Right ventricle myocardium inferior (tissue), 1 donor: Measurements from ENCODE around the gene SORBS1. TPM values are rescaled to one million over a fixed set of nuclear protein-coding genes. Genes with fewer than 3 reads are reported as not detected.
A peak's percentile ranks its signal among the peaks of the same experiment; 100 is the strongest.

Experiments used
- ATAC-seq: fragments of 200-7000 bp; cut with Tn5 transposase; one replicate; pipeline ENCODE4 v1.9.1; 2020; ENCODE audit warnings: mild to moderate bottlenecking, moderate library complexity
- DNase-seq: peaks from one replicate; pipeline ENCODE4 v3.0.0; 2021; ENCODE audit errors: missing footprints
- intact Hi-C: fragments of 100-400 bp; cut with DNase I; formaldehyde crosslinking; loops from one replicate; pipeline ENCODE4 v1.11.0; 2022
- total RNA-seq: library from RNA; stranded (reverse); fragmentation: NEBNext Ultra II Directional; extraction: Animal tissue kit (Norgen Biotek cat#: 25700); gene quantifications from one replicate; pipeline ENCODE4 v1.2.1, GENCODE V29; 2021
- donor health status: DM: no; HTN: yes; CAD: no; lungs with severe emphysema.

The SORBS1 gene
- total RNA-seq, 1 donor from 2014 or later, result 666 TPM

DNA sequence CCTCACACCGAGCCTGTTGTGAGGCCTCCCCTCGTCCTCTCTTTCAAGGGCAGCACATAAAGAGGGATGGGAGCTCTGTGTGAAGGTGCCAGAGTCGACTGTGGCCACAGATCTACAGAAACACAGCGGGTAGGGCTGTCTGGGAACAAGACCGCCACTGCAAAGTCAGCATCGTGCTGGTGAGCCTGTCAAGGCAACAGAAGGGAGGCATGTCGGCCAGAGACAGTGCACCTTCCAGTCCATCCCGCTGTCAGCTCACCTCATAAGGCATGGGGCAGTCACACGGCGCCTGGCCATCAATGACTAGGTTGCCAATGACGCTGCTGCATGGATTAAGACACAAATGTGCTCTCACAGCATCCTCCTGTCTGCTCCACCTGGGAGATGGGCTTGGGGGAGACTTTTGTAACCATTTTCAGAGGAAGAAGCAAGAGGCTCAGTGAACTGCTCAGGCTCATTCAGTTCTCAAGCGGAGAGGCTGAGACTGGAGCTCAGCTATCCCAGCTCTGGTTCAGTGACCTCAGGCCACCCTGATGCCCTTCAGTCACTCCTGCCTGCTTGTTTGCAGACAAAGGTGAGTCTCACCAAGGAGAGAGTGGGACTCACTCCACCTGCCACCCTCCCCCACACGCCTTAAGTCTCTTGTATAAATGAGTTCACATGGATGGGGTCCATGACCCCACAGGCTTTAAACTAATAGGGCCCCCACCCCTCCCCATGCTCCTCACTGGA is 125.5 kb downstream of the SORBS1 start:
- DNase-seq, result no peak
- intact Hi-C loops, result no loop called here
- ATAC-seq, result no peak

DNA sequence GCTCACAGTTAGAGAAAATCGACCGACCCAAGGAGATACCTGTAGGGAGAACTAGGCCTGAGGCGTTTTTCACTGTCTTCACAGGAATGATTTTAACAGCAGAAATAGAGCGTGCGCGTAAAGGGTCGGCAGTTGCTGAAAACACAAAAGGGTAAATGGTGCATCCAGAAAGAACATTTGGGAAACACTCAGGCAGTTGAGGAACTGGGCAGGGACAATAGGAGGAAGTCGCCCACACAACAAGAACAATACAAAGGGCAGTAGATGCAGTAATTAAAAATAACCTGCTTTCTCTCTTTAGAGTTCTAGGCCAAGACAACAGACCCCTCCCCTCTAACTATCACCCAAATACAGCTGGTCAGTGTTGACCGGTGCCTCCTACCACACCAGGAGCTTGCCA is 126.6 kb downstream of the SORBS1 start:
- DNase-seq, result no peak
- intact Hi-C loops, result loop anchor here (5.0 kb wide), 1 partner anchor 43 kb away; no protein-coding TSS in a partner anchor
- ATAC-seq, result no peak

DNA sequence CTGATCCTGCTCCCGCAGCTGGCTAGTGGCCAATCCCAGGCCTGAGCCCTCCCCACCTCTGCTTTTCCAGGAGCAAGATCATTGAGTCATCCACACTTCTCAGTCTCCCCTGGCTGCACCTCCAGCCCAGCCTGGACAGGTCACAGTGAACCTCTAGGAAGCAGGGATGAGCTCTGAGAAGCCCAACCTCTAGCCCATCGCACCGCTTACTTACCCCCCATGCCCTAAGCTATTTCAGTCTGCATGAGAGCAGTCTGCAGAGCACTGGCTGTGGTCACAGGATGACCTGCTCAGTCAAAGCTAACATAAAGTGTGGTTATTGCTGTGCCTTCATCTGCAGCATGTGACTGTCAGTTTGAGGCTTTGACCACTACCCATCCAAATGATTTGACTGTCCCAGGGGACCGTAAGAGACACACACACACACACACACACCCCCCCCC is 129.2 kb downstream of the SORBS1 start:
- intact Hi-C loops, result loop anchor here (2.0 to 5.0 kb wide), 2 partner anchors 45 to 129 kb away; partner anchors contain the start of gene SORBS1
- no peak for DNase-seq
- ATAC-seq, result no peak

DNA sequence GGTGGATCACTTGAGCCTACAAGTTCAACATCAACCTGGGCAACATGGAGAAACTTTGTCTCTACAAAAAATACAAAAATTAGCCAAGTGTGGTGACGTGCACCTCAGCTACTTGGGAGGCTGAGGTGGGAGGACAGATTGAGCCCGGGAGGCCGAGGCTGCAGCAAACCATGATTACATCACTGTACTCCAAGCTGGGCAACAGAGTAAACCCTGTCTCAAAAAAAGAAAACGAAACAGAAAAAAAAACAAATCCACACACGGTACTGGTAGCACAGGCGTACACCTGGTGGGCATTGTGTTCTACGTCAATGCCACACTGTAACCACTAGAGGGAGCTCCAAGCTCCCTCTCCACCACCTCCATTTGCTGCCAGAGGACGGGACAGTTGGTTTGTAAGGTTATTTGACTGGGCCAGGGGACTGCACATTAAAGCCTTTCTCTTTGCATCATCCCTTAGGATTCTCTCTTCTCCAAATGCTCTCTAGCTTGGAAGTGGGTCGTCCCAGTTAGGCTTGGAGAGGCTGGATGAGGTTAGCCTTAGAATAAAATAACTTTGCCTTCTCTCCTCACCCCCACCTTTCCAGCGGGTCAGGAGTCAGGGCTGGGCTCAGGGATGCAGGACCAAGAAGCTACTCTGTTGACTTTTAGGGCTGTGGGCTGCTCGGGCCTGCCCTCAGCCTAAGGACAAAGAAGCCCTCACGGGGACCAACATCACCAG is 130.8 kb downstream of the SORBS1 start:
- intact Hi-C loops, result loop anchor here (1.0 to 5.0 kb wide), 3 partner anchors 47 to 171 kb away; partner anchors contain the start of gene SORBS1
- DNase-seq (no peak), ATAC-seq (peak; percentile 68)

DNA sequence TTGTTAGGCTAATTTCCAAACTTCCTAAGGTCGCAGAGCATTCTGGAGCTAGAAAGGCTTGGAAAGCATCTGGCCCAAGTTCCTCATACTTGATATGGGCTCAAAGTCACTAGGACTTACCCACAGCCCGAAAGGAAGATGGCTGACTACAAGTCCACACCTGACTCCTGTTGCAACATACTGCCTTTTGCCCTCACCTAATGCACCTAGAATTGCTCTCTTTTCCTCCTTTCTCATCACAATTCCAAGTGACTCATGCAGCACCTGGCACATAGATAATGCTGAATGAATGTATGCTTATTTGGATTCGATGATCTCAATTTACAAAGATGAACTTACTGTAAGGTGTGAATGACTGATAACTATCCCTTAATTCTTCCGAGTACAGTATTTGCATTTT is 131.5 kb downstream of the SORBS1 start:
- DNase-seq, result no peak
- no peak for ATAC-seq
- intact Hi-C loops, result loop anchor here (1.0 to 5.0 kb wide), 3 partner anchors 48 to 172 kb away; partner anchors contain the start of gene SORBS1

DNA sequence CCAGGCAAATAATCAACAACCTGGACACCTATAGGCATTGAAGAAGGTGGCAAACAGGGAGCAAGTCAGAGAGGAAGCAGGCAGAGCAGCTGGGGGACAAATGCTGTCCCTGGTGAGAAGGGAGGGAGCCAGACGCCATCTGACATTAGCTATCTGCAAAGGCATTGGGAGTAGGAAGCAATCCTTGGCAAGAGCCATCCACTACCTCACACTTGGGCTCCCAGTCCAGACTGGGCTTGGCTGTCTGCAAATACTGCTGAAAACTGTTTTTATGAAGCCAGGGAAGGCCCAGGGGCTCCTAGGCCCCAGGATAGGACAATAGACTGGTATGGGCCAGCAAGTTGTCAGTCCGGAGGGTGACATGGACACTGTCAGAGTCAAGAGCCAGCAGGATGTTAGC is 132.5 kb downstream of the SORBS1 start:
- intact Hi-C loops, result no loop called here
- no peak for DNase-seq
- ATAC-seq, result peak; percentile 65

DNA sequence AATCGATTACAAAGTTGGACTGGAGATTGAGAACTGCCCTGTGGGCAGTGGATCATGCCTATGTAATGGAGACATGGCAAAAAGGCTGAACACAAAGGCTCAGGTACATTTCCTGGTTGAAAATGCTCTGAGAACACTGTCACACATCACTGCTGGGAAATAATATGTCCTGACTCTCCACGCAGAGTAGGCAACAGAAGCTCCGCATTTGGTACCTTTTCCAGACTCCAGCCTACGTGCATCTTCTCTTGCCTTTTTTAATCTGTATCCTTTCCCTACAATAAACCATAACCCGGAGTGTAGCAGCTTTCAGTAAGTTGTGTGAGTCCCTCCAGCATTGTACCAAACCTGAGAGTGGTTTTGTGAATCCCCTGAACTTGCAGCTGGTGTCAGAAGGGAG is 134.7 kb downstream of the SORBS1 start:
- intact Hi-C loops, result loop anchor here (2.0 kb wide), 1 partner anchor 52 kb away; no protein-coding TSS in a partner anchor
- DNase-seq (no peak), ATAC-seq (no peak)

DNA sequence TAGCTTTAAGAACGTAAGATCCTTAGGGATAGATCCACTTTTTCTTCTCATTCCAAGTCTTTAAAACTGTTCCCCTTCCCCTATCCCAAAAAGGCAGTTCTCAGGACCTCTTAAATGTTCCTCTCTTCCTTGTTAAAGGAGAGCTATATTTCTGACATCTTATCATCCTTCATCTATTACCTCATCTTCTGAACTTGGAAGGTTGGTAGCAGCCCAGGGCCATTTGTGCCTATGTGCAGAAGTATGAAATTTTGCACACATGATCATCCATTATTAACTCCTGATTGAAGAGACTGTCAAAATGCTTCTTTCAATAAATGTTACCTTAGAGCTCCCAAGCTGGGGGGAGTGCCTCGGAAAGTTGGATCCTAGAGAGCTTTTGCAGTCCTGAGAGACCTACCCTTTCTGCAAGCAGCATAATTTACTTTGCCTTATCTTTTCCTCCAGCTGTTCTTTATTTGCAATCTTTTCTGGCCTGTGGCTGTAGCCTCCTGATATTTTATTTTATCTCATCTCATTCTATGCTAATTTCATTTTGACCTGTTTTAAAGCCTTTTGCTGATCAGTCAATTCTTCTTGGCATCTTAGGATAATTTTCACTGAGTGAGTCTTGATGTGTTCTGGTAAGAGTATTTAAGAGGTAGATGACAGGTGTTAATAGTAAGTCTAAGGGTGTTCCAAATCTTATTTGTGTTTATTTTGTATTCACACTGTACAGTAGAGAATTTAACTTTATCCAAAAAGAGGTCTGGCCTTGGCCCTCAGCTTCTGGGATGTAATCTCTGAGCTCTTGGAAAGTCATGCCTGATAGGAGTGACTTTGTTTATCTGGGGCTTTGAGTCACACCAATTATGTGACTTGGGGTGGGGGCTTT is 135.3 kb downstream of the SORBS1 start:
- intact Hi-C loops, result loop anchor here (2.0 kb wide), 1 partner anchor 51 kb away; no protein-coding TSS in a partner anchor
- ATAC-seq (no peak), DNase-seq (no peak)

DNA sequence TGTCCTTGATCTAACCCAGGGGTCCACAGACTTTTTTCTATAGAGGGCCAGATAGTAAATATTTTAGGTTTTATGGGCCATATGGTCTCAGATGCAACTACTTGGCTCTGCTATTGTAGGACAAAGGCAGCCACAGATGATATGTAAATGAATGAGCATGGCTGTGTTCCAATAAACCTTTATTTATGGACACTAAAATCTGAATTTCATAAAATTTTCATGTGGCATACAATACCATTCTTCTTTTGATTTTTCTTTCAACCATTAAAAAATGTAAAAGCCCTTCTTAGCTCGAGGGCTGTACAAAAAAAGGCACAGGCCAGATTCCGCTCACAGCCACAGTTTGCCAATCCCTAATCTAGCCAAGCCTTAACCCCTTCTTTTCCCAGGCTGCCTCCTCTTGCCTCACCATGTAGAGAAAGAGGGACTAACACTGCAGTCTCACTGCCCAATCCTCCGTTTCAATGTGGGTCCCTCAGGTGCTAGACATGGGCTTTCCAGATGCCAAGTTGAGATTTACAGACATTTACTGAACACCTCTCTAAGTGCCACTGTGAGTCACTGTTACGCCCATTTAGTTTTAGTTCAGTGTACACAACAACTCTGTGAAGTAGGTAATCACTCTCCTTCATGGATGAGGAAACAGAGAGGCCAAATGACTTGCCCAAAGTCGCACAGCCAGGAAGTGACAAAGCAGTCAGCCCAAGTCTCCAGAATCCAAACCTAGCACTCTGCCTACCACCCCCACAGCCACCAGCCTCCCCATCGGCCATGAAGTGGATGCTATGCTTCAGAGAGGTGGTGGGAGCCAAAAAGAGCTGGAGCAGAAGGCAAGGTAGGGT is 137.8 kb downstream of the SORBS1 start:
- ATAC-seq (no peak), DNase-seq (no peak)
- intact Hi-C loops, result no loop called here

DNA sequence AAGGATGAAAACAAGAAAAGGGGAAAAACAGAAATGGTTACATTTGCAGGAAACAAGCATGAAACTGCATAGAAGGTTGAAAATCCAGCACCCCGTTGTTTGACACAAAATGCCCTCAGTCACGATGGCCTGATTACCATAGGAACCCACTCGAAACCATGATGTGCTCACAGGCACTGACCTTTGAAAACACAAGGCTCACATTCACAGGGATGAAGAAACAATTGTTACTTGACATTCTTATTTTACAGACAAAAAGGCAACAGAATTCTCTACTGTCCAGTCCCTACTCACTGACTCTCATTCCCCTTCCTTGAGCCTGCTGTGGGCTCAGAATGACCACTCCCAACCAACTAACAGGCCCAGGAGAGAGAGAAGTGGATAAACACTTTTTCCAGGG is 138.9 kb downstream of the SORBS1 start:
- ATAC-seq, result no peak
- intact Hi-C loops, result no loop called here

DNA sequence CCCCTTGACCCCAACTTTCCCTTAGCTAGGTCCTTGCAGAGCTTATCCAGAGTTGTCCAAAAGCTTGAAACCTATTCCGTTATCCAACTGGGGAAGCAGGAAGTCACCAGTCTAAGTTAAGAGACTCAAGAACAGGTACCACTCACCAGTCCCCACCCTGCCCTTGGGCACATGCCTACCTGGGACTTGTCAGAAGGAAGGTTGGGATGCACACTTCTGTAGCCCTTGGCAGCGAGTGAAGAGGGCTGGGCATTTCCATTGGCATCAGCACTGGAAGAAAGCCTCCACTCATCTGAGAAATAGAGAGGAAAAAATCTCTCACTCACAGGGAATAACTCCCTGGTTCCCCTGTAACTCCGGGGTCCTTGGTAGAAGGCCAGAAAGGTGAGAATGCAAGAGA is 139.4 kb downstream of the SORBS1 start:
- ATAC-seq (no peak), DNase-seq (no peak)
- intact Hi-C loops, result no loop called here

More for the DNA sequence above, 138.9 kb downstream of the SORBS1 start:
- no peak for DNase-seq

DNA sequence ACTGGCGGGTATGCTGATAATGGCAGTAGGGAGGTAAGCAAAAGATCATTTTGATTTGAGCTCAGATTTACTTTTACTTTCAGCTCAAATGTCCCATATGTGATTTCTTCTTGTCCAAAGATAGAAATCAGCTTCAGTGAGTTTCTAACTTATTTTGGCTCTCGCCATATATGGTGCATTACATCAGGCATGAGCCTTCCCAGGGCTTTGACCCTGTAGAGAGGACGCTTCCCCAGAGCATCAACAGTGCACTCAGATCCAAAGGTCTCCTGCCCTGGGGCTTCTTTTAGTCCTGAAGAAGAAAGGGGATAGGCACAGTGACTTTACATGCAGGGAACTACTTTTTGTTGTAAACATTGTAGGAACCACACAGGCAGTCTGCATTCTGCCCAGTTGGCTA is 141.8 kb downstream of the SORBS1 start:
- ATAC-seq, result no peak
- intact Hi-C loops, result no loop called here

DNA sequence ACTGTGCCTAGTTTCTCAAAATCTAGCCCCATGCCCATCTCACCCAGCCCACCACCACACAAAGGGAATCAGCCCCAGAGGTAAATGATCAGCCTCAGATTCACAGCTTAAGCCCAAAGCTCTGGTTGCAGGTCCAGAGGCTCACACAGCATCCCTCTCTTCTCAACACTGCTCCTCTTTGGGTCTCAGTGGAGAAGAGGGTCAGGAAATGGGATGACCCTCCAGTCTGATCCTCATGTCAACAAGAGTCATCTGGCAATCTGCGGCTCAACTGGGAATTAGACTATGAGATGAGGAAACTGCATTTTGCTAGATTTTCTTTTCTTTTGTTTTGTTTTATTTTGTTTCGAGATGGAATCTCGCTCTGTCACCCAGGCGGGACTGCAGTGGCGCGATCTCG is 144.2 kb downstream of the SORBS1 start:
- DNase-seq (no peak), ATAC-seq (no peak)
- intact Hi-C loops, result no loop called here

More for the DNA sequence above, 141.8 kb downstream of the SORBS1 start:
- DNase-seq, result no peak

DNA sequence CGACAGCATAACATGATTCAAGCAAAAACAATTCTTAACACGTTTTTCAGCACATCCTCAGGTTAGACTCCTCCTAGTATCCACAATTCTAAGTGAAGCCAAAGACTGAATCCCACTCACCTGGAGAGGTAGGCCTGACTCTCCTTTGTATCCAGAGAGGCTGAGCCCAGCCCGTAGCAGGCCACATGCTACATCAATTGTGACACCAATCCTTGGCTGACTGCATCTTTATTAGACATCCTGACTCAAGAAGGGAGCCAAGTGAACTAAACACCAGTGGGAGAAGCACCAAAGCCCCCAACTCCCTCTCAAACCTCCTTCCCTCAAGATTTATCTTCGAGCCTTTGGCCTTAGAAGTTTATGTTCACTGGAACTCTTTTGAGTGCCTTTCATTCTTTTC is 144.9 kb downstream of the SORBS1 start:
- ATAC-seq (no peak), DNase-seq (no peak)
- intact Hi-C loops, result no loop called here

DNA sequence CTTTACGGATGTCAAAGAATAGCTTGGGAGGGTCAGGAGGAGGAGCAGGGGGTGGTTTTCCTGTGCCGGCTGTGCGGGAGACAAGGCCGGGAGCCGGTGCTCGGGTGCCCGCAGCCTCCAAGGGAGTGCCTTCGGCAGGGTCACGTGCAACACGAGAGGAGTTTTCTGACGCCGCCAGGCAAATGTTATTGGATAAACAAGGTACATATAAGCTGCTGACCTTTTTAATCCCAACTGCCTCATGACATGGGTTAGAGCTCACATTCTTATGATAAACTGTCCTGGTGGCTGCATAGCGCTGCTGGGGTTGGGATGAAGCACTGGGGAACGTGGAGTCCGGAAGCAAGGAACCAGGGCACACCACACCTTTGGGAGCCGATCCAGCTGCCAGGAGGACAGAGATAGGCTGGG is 145.5 kb downstream of the SORBS1 start:
- intact Hi-C loops, result no loop called here
- DNase-seq (no peak), ATAC-seq (peak; percentile 65)

DNA sequence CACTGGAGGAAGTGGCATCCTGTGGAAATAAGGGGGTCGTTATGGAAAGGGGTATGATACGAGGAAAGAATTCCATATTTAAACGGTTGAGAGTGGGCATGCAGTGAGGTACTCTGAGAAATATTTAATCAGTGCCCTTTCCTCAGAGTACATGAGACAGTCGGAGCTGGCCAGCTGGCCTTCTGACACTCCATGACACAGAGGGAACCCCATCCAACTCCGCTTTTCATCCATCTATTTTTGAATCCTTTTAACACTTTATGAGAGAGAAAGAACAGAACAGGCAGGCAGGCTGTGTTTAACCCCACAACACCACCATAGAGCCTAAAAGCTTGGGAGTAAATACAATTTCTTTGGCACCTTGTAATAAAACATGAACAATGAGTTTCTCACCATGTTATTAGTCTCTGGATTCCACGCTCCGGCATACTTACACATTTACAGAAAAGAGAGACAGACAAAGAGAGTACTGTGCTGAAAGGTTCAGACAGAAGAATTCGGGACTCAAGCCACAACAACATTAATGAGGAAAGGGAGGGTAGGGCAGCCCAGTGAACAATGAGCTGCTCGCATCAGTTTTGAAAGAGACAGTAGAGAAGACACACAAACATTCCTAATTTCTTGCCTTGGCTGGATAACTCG is 146.2 kb downstream of the SORBS1 start:
- intact Hi-C loops, result loop anchor here (5.0 kb wide), 1 partner anchor 38 kb away; no protein-coding TSS in a partner anchor
- DNase-seq (no peak), ATAC-seq (peak; percentile 78)

DNA sequence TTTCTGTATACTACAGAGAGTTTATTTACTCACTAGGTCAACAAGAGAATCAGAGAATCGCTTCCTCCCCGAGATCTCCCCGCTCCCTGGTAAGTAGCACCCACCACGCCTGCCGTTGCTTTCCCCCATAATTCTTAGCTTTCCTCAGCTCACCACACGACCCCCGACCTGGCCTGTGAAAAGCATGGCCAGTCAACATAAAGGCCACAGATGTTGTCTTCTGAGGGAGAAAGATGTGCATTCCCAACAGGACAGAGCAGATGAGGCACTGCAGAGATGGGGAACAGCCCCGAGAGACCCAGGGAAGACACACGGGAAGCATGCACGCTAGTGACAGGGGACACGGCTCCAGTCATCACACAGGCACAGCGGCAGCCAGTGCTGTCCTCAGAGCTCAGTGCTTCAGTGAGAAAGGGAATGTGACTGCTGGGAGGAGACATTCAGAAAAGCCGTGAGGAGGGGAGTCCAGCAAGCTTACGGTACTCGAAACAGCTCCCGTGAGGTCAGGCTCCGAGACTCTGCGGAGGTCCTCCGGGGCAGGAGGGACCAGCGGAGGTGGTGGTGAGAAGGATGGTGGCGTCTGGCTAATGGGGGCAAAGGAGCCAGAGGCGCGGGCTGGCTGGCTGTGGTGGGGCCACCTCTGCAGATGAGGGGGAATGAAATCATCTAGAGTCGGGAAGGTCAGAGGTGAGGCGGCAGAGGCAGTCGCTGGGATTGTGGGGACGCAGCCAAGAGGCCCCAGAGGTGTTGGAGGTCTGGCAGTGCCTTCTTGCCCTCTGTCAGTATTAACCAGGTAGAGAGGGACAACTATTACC is 146.9 kb downstream of the SORBS1 start:
- DNase-seq (no peak), ATAC-seq (peak; percentile 51)
- intact Hi-C loops, result loop anchor here (5.0 kb wide), 1 partner anchor 37 kb away; no protein-coding TSS in a partner anchor
